Activated naive CD4-positive, alpha-beta T cell treated with anti-CD3 and anti-CD28 coated beads for 36 hours (primary cell): ENCODE measurements around the gene IL36RN. TPM values are rescaled to one million over a fixed set of nuclear protein-coding genes. Genes with fewer than 3 reads are reported as not detected.

Experiments
- CTCF ChIA-PET: fragments of 350-600 bp; sonication (Branson Sonifier 250); formaldehyde crosslinking; loops from one replicate; lab custom pipeline; 2021; ENCODE audit warnings: antibody characterized with exemption; lab: Charles Lee
- DNase-seq: peaks from one replicate; pipeline ENCODE4 v3.0.0-alpha.2; 2020
- H3K27ac Mint-ChIP-seq: one replicate; pipeline ENCODE4 v1.8.0; 2021; ENCODE audit warnings: mild to moderate bottlenecking, mixed read lengths
- H3K27me3 Mint-ChIP-seq: one replicate; pipeline ENCODE4 v1.8.0; 2021; ENCODE audit warnings: low read depth, mixed read lengths
- H3K36me3 Mint-ChIP-seq: one replicate; pipeline ENCODE4 v1.8.0; 2021; ENCODE audit warnings: low read depth, mixed read lengths
- H3K4me1 Mint-ChIP-seq: one replicate; pipeline ENCODE4 v1.8.0; 2021; ENCODE audit warnings: low read depth, mixed read lengths
- H3K4me3 Mint-ChIP-seq: one replicate; pipeline ENCODE4 v1.8.0; 2021; ENCODE audit warnings: mild to moderate bottlenecking, moderate library complexity, mixed read lengths
- H3K9me3 Mint-ChIP-seq: one replicate; pipeline ENCODE4 v1.8.0; 2021; ENCODE audit warnings: mixed read lengths
- intact Hi-C: fragments of 100-400 bp; cut with micrococcal nuclease; formaldehyde crosslinking; loops from one replicate; pipeline ENCODE4 v1.15.1; 2023
- total RNA-seq, 2 experiments: library from RNA; stranded (reverse); gene quantifications; one replicate each; pipeline ENCODE4 v1.2.3, GENCODE V29; 2021

Gene IL36RN
- total RNA-seq, 2 experiments from 2014 or later, result not detected

- Mint-ChIP-seq H3K27ac (no peak overlapping the region), H3K4me1 (no peaks in the 10 kb centered on the region), H3K9me3 (no peaks in the 10 kb centered on the region), H3K27me3 (no peaks in the 10 kb centered on the region), H3K36me3 (no peaks in the 10 kb centered on the region), H3K4me3 (no peak overlapping the region)
- CTCF ChIA-PET, result no interaction called here
- intact Hi-C loops, result no loop called here
- DNase-seq, result no peak
Observed at GRCh38 chr2:113025737-113026136, 33.3 kb upstream of the IL36RN start.

- no peaks in the 10 kb centered on the region for H3K36me3 Mint-ChIP-seq
- intact Hi-C loops, result no loop called here
- H3K27ac Mint-ChIP-seq, result no peak overlapping the region
- H3K4me1 Mint-ChIP-seq, result no peaks in the 10 kb centered on the region
- H3K27me3 Mint-ChIP-seq, result no peaks in the 10 kb centered on the region
- no peak for DNase-seq
- no peaks in the 10 kb centered on the region for H3K9me3 Mint-ChIP-seq
- CTCF ChIA-PET, result no interaction called here
- no peak overlapping the region for H3K4me3 Mint-ChIP-seq
Observed at GRCh38 chr2:113027691-113028090, 31.3 kb upstream of the IL36RN start.

GRCh38 chr2:113028112-113028511, 30.9 kb upstream of the IL36RN start:
- DNase-seq, result no peak
- Mint-ChIP-seq H3K36me3 (no peaks in the 10 kb centered on the region), H3K9me3 (no peaks in the 10 kb centered on the region), H3K27ac (no peak overlapping the region), H3K4me1 (no peaks in the 10 kb centered on the region), H3K27me3 (no peaks in the 10 kb centered on the region), H3K4me3 (no peak overlapping the region)
- CTCF ChIA-PET, result no interaction called here
- intact Hi-C loops, result no loop called here

- no peak overlapping the region for H3K4me3 Mint-ChIP-seq
- no peaks in the 10 kb centered on the region for H3K9me3 Mint-ChIP-seq
- no peaks in the 10 kb centered on the region for H3K4me1 Mint-ChIP-seq
- no peak for DNase-seq
- H3K36me3 Mint-ChIP-seq, result no peaks in the 10 kb centered on the region
- no peaks in the 10 kb centered on the region for H3K27me3 Mint-ChIP-seq
- intact Hi-C loops, result no loop called here
- CTCF ChIA-PET, result interaction anchor here (1.0 kb wide), 1 partner anchor 10 kb away, joined by 4 read pairs; no protein-coding TSS in a partner anchor
- no peak overlapping the region for H3K27ac Mint-ChIP-seq
Observed at GRCh38 chr2:113032737-113033136, 26.3 kb upstream of the IL36RN start.

- Mint-ChIP-seq H3K4me1 (no peaks in the 10 kb centered on the region), H3K27me3 (no peaks in the 10 kb centered on the region), H3K9me3 (no peaks in the 10 kb centered on the region), H3K27ac (no peak overlapping the region), H3K36me3 (no peaks in the 10 kb centered on the region), H3K4me3 (no peak overlapping the region)
- no peak for DNase-seq
- intact Hi-C loops, result no loop called here
- CTCF ChIA-PET, result no interaction called here
Observed at GRCh38 chr2:113034016-113034415, 25.0 kb upstream of the IL36RN start.

GRCh38 chr2:113036763-113037162, 22.2 kb upstream of the IL36RN start:
- Mint-ChIP-seq H3K36me3 (no peaks in the 10 kb centered on the region), H3K27me3 (no peaks in the 10 kb centered on the region), H3K4me1 (no peaks in the 10 kb centered on the region), H3K4me3 (no peak overlapping the region), H3K27ac (no peak overlapping the region), H3K9me3 (no peaks in the 10 kb centered on the region)
- intact Hi-C loops, result no loop called here
- no peak for DNase-seq
- CTCF ChIA-PET, result no interaction called here

- no peaks in the 10 kb centered on the region for H3K4me1 Mint-ChIP-seq
- no peak for DNase-seq
- no peak overlapping the region for H3K4me3 Mint-ChIP-seq
- no peaks in the 10 kb centered on the region for H3K36me3 Mint-ChIP-seq
- intact Hi-C loops, result no loop called here
- CTCF ChIA-PET, result no interaction called here
- peaks cover 2% of the 10 kb centered on the region for H3K9me3 Mint-ChIP-seq
- no peak overlapping the region for H3K27ac Mint-ChIP-seq
- H3K27me3 Mint-ChIP-seq, result no peaks in the 10 kb centered on the region
Observed at GRCh38 chr2:113038291-113038690, 20.7 kb upstream of the IL36RN start.

GRCh38 chr2:113039158-113039557, 19.8 kb upstream of the IL36RN start:
- H3K36me3 Mint-ChIP-seq, result no peaks in the 10 kb centered on the region
- H3K4me3 Mint-ChIP-seq, result no peak overlapping the region
- CTCF ChIA-PET, result no interaction called here
- H3K27me3 Mint-ChIP-seq, result no peaks in the 10 kb centered on the region
- no peak for DNase-seq
- H3K27ac Mint-ChIP-seq, result no peak overlapping the region
- peaks cover 2% of the 10 kb centered on the region for H3K9me3 Mint-ChIP-seq
- intact Hi-C loops, result no loop called here
- no peaks in the 10 kb centered on the region for H3K4me1 Mint-ChIP-seq

GRCh38 chr2:113039719-113040118, 19.3 kb upstream of the IL36RN start:
- Mint-ChIP-seq H3K4me1 (no peaks in the 10 kb centered on the region), H3K27ac (no peak overlapping the region), H3K9me3 (peaks cover 2% of the 10 kb centered on the region), H3K4me3 (no peak overlapping the region), H3K27me3 (no peaks in the 10 kb centered on the region), H3K36me3 (no peaks in the 10 kb centered on the region)
- no peak for DNase-seq
- CTCF ChIA-PET, result no interaction called here
- intact Hi-C loops, result no loop called here

GRCh38 chr2:113041871-113042270, 17.1 kb upstream of the IL36RN start:
- no peaks in the 10 kb centered on the region for H3K36me3 Mint-ChIP-seq
- H3K4me1 Mint-ChIP-seq, result no peaks in the 10 kb centered on the region
- DNase-seq, result no peak
- peaks cover 2% of the 10 kb centered on the region for H3K9me3 Mint-ChIP-seq
- H3K4me3 Mint-ChIP-seq, result no peak overlapping the region
- intact Hi-C loops, result no loop called here
- H3K27me3 Mint-ChIP-seq, result no peaks in the 10 kb centered on the region
- no peak overlapping the region for H3K27ac Mint-ChIP-seq
- CTCF ChIA-PET, result no interaction called here

- Mint-ChIP-seq H3K9me3 (peaks cover 3% of the 10 kb centered on the region), H3K36me3 (no peaks in the 10 kb centered on the region), H3K27ac (no peak overlapping the region), H3K4me3 (no peak overlapping the region), H3K4me1 (no peaks in the 10 kb centered on the region), H3K27me3 (no peaks in the 10 kb centered on the region)
- CTCF ChIA-PET, result no interaction called here
- no peak for DNase-seq
- intact Hi-C loops, result no loop called here
Observed at GRCh38 chr2:113046465-113046864, 12.5 kb upstream of the IL36RN start.

- Mint-ChIP-seq H3K36me3 (peaks cover 11% of the 10 kb centered on the region), H3K27ac (no peak overlapping the region), H3K9me3 (peaks cover 24% of the 10 kb centered on the region), H3K27me3 (no peaks in the 10 kb centered on the region), H3K4me3 (no peak overlapping the region), H3K4me1 (peaks cover 4% of the 10 kb centered on the region)
- CTCF ChIA-PET, result interaction anchor here (0.8 to 1.2 kb wide), 4 partner anchors 39 to 302 kb away, joined by 3 read pairs; no protein-coding TSS in a partner anchor
- intact Hi-C loops, result no loop called here
- no peak for DNase-seq
Observed at GRCh38 chr2:113050921-113051895, 7.8 kb upstream of the IL36RN start.

GRCh38 chr2:113052396-113052917, 6.5 kb upstream of the IL36RN start, which contains the start of gene IL36B:
Gene IL36B (minus strand): TSS chr2:113052867.
- CTCF ChIA-PET, result interaction anchor here (0.6 to 1.0 kb wide), 2 partner anchors 97 to 151 kb away, joined by 3 read pairs; no protein-coding TSS in a partner anchor
- H3K9me3 Mint-ChIP-seq, result peaks cover 27% of the 10 kb centered on the region
- peaks cover 13% of the 10 kb centered on the region for H3K36me3 Mint-ChIP-seq
- H3K4me1 Mint-ChIP-seq, result peaks cover 10% of the 10 kb centered on the region
- no peak within 1 kb of the TSS for H3K27ac Mint-ChIP-seq
- intact Hi-C loops, result no loop called here
- DNase-seq, result no peak
- no peaks in the 10 kb centered on the region for H3K27me3 Mint-ChIP-seq
- H3K4me3 Mint-ChIP-seq, result no peak within 1 kb of the TSS
